ENCODE measurements around the gene PDE4D.

- TF ChIP-seq, protein P1, sequence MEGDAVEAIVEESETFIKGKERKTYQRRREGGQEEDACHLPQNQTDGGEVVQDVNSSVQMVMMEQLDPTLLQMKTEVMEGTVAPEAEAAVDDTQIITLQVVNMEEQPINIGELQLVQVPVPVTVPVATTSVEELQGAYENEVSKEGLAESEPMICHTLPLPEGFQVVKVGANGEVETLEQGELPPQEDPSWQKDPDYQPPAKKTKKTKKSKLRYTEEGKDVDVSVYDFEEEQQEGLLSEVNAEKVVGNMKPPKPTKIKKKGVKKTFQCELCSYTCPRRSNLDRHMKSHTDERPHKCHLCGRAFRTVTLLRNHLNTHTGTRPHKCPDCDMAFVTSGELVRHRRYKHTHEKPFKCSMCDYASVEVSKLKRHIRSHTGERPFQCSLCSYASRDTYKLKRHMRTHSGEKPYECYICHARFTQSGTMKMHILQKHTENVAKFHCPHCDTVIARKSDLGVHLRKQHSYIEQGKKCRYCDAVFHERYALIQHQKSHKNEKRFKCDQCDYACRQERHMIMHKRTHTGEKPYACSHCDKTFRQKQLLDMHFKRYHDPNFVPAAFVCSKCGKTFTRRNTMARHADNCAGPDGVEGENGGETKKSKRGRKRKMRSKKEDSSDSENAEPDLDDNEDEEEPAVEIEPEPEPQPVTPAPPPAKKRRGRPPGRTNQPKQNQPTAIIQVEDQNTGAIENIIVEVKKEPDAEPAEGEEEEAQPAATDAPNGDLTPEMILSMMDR (IDR thresholded peaks at IDR 0.05) = no peak
- no peak for TF ChIP-seq POLR2A (IDR thresholded peaks at IDR 0.05)
These were observed 425.6 kb downstream of the PDE4D start for GRCh38 chr5:59467969-59468368.

All from heart left ventricle (tissue), 13 donors.